Activated naive CD8-positive, alpha-beta T cell (primary cell): ENCODE results near the gene SORL1-AS1.
A peak's percentile ranks its signal among the peaks of the same experiment; 100 is the strongest.

Experiments used
- H3K27ac Mint-ChIP-seq: one replicate; pipeline ENCODE4 v1.8.0; 2021; ENCODE audit warnings: mixed read lengths
- H3K27me3 Mint-ChIP-seq: one replicate; pipeline ENCODE4 v1.8.0; 2021; ENCODE audit warnings: mixed read lengths
- H3K36me3 Mint-ChIP-seq: one replicate; pipeline ENCODE4 v1.8.0; 2021; ENCODE audit warnings: mixed read lengths
- H3K4me1 Mint-ChIP-seq: one replicate; pipeline ENCODE4 v1.8.0; 2021; ENCODE audit warnings: low read depth, mixed read lengths
- H3K4me3 Mint-ChIP-seq: one replicate; pipeline ENCODE4 v1.8.0; 2021; ENCODE audit warnings: mild to moderate bottlenecking, mixed read lengths
- H3K9me3 Mint-ChIP-seq: one replicate; pipeline ENCODE4 v1.8.0; 2021; ENCODE audit warnings: low read depth, mixed read lengths

Gene SORL1-AS1

DNA sequence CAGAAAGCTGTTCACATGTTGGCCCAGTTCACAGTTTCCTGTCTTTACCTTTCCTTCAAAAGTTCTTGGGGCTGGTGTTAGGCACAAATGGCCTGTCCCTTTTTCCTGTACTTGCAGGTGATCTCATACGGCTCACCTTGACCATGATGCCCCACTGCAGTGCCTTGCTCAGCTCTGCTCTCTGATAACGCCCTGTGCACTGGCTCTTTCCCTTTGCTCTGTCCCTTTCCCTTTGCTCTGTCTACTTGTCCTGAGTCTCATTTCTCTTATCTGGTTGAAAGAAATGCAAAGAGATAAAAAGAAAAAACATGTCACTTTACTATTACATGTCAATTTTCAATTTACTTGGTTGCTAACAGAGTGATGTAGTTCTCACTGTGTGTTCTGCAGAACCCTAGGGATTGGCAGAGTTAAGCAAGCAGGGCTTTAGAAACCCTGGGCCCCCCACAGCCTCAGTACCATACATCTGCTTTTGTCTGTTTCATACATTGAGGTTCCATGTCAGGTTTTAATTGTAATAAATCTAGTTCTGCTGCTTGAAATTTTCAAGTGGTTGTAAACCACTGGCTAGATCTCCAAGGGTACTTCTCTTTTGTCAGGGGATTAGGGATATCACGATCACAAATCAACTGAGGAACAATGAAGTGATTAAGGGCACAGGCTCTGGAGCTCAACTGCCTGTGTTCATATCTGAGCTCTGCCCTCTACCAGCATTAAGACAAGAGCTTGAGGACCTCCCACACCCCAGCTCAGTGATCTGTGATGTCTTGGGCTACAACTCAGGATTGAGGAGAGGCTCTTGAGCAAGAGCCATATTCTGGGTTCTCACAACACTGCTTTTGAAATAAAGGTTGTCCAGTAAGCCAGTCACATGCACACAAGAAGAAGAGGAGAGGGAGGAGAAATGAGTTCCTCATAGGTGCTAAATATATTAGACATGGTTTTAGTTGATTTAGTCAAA is 16.9 kb downstream of the SORL1-AS1 start:
- H3K4me1 Mint-ChIP-seq = peaks cover 50% of the 10 kb centered on the region
- peaks cover 14% of the 10 kb centered on the region for H3K36me3 Mint-ChIP-seq
- H3K9me3 Mint-ChIP-seq = no peaks in the 10 kb centered on the region
- H3K27me3 Mint-ChIP-seq = no peaks in the 10 kb centered on the region
- H3K4me3 Mint-ChIP-seq = no peak overlapping the region
- no peak overlapping the region for H3K27ac Mint-ChIP-seq

- H3K36me3 Mint-ChIP-seq = peaks cover 12% of the 10 kb centered on the region
- H3K4me1 Mint-ChIP-seq = peaks cover 44% of the 10 kb centered on the region
- H3K9me3 Mint-ChIP-seq = no peaks in the 10 kb centered on the region
- no peaks in the 10 kb centered on the region for H3K27me3 Mint-ChIP-seq
- no peak overlapping the region for H3K27ac Mint-ChIP-seq
- no peak overlapping the region for H3K4me3 Mint-ChIP-seq
Observed at GRCh38 chr11:121435132-121435531, 17.6 kb downstream of the SORL1-AS1 start.

GRCh38 chr11:121431820-121432526 is 20.8 kb downstream of the SORL1-AS1 start:
- Mint-ChIP-seq H3K9me3 (no peaks in the 10 kb centered on the region), H3K4me1 (peaks cover 35% of the 10 kb centered on the region), H3K36me3 (peaks cover 6% of the 10 kb centered on the region), H3K27ac (peak overlapping the region; percentile 43), H3K4me3 (no peak overlapping the region), H3K27me3 (no peaks in the 10 kb centered on the region)

DNA sequence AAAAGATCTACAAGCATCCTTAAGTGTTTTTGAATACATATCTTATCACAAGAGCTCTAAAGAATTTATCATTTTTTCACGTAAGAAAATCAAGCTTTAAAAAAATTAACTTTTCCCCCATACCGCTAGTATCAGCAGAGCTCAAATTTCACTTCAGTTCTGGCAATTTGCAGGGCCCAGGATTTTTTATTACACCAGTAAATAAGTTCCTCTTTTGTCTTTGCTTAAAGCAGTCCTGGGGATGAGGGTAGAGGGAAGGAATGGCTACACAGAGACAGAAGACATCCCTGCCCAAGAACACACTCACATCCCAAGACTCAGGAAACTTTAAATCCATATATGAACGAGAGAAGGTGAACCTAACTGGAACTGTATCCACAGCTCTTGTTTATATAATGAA is 23.2 kb downstream of the SORL1-AS1 start:
- H3K27ac Mint-ChIP-seq = no peak overlapping the region
- no peak overlapping the region for H3K4me3 Mint-ChIP-seq
- no peaks in the 10 kb centered on the region for H3K9me3 Mint-ChIP-seq
- H3K27me3 Mint-ChIP-seq = no peaks in the 10 kb centered on the region
- peaks cover 10% of the 10 kb centered on the region for H3K36me3 Mint-ChIP-seq
- peaks cover 27% of the 10 kb centered on the region for H3K4me1 Mint-ChIP-seq

DNA sequence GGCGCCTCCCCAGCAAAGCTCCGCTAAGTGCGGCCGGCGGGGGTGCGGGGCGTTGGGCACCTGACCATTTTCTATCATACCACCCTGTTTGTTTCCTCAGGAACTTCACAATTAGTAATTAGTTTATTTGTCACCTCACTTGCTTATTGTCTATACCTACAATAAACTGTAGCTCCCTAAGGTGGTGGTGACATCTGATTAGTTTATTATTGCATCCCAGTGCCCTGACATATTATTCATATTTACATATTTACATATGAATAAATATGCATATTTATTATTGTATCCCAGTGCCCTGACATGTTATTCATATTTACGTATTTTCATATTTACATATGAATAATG is 25.4 kb downstream of the SORL1-AS1 start:
- peaks cover 18% of the 10 kb centered on the region for H3K36me3 Mint-ChIP-seq
- H3K27ac Mint-ChIP-seq = no peak overlapping the region
- peaks cover 5% of the 10 kb centered on the region for H3K9me3 Mint-ChIP-seq
- peak overlapping the region; percentile 57 for H3K4me3 Mint-ChIP-seq
- H3K4me1 Mint-ChIP-seq = peaks cover 48% of the 10 kb centered on the region
- H3K27me3 Mint-ChIP-seq = no peaks in the 10 kb centered on the region

DNA sequence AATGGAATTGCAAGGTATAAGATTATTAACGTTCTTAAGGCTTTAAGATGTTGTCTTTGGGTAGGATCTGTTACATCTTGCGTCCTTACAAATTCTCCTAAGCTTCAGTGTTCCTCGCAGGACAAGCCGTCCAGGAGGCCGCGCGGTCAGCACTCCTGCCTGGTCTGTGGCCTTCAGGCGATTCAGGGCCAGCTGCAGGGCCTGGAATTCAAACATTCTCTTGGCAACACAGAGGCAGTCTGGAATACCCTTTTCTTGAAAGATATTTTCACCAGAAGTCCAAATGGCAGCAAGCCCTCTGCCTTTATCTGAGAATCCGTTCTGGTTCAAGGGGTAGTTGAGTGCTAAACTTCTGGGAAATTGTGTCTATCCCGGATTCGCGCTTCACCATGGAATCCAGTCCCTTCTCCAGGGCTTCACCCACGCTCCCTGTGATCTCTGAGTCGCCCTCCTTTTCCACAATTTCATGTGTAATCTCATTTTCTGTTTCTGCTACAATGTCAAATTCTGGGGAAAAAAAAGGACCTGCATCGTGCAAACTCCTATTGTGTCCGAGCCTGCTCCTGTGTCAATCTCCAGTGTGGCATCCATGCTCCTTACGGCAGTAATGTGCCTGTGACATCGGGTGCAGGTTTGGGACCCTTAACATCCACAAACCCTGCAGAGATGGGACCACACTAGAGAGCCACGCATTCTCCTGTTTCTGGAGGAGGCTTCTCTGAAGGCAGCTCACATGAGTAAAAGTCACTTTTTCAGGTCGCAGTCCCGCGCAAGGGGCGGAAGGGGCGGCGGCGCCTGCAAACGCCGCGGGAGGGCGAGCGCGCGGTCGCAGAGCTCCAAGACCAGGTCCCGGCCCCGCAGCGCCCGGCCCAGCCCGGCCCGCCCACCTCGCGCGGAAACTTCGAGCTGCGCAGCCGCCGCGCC is 26.0 kb downstream of the SORL1-AS1 start:
- H3K36me3 Mint-ChIP-seq = peaks cover 18% of the 10 kb centered on the region
- H3K27ac Mint-ChIP-seq = peak overlapping the region; percentile 17
- peaks cover 51% of the 10 kb centered on the region for H3K4me1 Mint-ChIP-seq
- peaks cover 5% of the 10 kb centered on the region for H3K9me3 Mint-ChIP-seq
- peak overlapping the region; percentile 83 for H3K4me3 Mint-ChIP-seq
- no peaks in the 10 kb centered on the region for H3K27me3 Mint-ChIP-seq

DNA sequence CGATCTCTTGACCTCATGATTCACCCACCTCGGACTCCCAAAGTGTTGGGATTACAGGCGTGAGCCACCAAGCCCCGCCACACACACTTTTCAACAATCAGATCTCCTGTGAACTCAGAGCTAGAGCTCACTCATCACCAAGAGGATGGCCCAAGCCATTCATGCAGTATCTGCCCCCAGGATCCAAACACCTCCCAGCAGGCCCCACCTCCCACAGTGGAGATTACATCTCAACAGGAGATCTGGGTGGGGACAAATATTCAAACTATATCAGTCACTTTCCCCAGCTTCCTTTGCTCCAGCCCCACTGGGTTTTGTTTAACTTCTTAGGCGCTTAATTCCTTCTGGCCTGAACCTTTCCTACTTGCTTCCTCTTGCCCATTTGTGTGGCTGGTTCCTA is 26.9 kb downstream of the SORL1-AS1 start:
- peak overlapping the region; percentile 6 for H3K4me3 Mint-ChIP-seq
- H3K4me1 Mint-ChIP-seq = peaks cover 59% of the 10 kb centered on the region
- H3K36me3 Mint-ChIP-seq = peaks cover 18% of the 10 kb centered on the region
- no peak overlapping the region for H3K27ac Mint-ChIP-seq
- no peaks in the 10 kb centered on the region for H3K27me3 Mint-ChIP-seq
- H3K9me3 Mint-ChIP-seq = peaks cover 5% of the 10 kb centered on the region

GRCh38 chr11:121422675-121423074 is 30.1 kb downstream of the SORL1-AS1 start:
- Mint-ChIP-seq H3K9me3 (peaks cover 5% of the 10 kb centered on the region), H3K27me3 (no peaks in the 10 kb centered on the region), H3K4me1 (peaks cover 79% of the 10 kb centered on the region), H3K27ac (no peak overlapping the region), H3K36me3 (peaks cover 16% of the 10 kb centered on the region), H3K4me3 (no peak overlapping the region)

DNA sequence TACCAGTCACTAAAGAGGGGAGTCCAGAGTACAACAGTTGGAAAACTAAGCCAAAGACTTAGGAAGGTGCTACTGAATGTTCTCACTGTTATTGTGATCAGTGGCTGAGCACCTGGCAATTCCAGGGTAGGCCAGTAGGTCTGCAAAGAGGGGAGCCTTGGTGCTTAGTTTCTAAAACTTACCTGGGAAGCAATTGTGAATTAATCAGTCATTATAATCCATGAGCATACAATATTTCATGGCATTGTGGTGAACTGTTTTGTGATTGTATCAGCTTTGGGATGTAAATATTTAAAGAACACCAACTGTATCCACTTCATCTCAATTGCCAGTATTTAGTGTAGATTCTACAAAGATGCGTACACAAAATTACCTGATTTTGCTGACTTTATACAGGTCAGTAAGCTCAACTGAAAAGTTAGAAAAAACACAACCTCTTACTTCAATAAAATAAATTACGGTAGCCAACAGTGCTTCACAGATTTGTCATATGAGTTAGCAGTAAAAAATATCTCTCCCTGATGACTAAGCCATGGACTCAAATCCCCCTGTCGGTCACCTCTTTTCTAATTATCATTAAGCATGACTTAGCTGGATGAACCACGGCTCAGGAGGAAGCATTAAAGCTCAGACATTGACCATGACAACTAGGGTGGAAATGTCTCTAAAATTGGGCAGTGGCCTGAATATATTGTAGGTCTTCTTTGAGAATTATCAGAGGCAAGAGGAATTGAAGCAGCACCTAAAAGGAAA is 31.4 kb downstream of the SORL1-AS1 start:
- Mint-ChIP-seq H3K36me3 (peaks cover 16% of the 10 kb centered on the region), H3K4me1 (peaks cover 81% of the 10 kb centered on the region), H3K4me3 (no peak overlapping the region), H3K9me3 (peaks cover 5% of the 10 kb centered on the region), H3K27ac (no peak overlapping the region), H3K27me3 (no peaks in the 10 kb centered on the region)

GRCh38 chr11:121420398-121420797 is 32.4 kb downstream of the SORL1-AS1 start:
- no peak overlapping the region for H3K27ac Mint-ChIP-seq
- H3K4me1 Mint-ChIP-seq = peaks cover 79% of the 10 kb centered on the region
- peaks cover 12% of the 10 kb centered on the region for H3K36me3 Mint-ChIP-seq
- H3K27me3 Mint-ChIP-seq = no peaks in the 10 kb centered on the region
- peaks cover 5% of the 10 kb centered on the region for H3K9me3 Mint-ChIP-seq
- H3K4me3 Mint-ChIP-seq = no peak overlapping the region

DNA sequence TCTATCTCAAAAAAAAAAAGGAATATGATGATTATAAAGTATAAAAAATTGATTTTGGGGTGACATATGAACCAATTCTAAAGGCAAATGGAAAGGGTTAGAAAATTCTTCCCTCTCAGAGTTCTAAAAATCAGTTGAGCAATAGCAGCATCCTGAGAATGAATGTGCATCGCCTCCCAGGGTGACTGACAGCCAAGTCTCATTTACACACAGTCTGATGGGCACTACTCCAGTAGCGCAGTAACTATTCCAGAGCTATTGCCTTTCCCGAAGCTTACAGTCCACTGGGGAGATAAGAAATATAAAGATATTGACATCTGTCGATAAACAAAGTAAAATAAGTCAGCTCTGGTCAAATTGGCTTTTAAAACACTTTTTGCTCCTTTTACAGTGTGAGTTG is 32.9 kb downstream of the SORL1-AS1 start:
- Mint-ChIP-seq H3K9me3 (peaks cover 5% of the 10 kb centered on the region), H3K4me3 (peak overlapping the region; percentile 25), H3K27me3 (no peaks in the 10 kb centered on the region), H3K4me1 (peaks cover 83% of the 10 kb centered on the region), H3K36me3 (peaks cover 10% of the 10 kb centered on the region), H3K27ac (no peak overlapping the region)

- peaks cover 75% of the 10 kb centered on the region for H3K4me1 Mint-ChIP-seq
- peak overlapping the region; percentile 82 for H3K27ac Mint-ChIP-seq
- H3K27me3 Mint-ChIP-seq = no peaks in the 10 kb centered on the region
- peaks cover 1% of the 10 kb centered on the region for H3K9me3 Mint-ChIP-seq
- peaks cover under 1% of the 10 kb centered on the region for H3K36me3 Mint-ChIP-seq
- peak overlapping the region; percentile 35 for H3K4me3 Mint-ChIP-seq
Observed at GRCh38 chr11:121418625-121419114, 34.1 kb downstream of the SORL1-AS1 start.

GRCh38 chr11:121417607-121418006 is 35.2 kb downstream of the SORL1-AS1 start:
- Mint-ChIP-seq H3K4me1 (peaks cover 68% of the 10 kb centered on the region), H3K27ac (peak overlapping the region; percentile 64), H3K4me3 (peak overlapping the region; percentile 28), H3K27me3 (no peaks in the 10 kb centered on the region), H3K36me3 (no peaks in the 10 kb centered on the region), H3K9me3 (no peaks in the 10 kb centered on the region)

- Mint-ChIP-seq H3K9me3 (no peaks in the 10 kb centered on the region), H3K27ac (peak overlapping the region; percentile 64), H3K36me3 (no peaks in the 10 kb centered on the region), H3K27me3 (no peaks in the 10 kb centered on the region), H3K4me3 (peak overlapping the region; percentile 28), H3K4me1 (peaks cover 65% of the 10 kb centered on the region)
Observed at GRCh38 chr11:121417055-121417551, 35.7 kb downstream of the SORL1-AS1 start.
